CD4-positive, alpha-beta T cell (primary cell): Measurements from ENCODE around the gene SLC12A3. TPM values are rescaled to one million over a fixed set of nuclear protein-coding genes. Genes with fewer than 3 reads are reported as not detected.

Source experiments
- ATAC-seq: fragments of 200-7000 bp; cut with Tn5 transposase; one replicate; pipeline ENCODE4 v1.10.0; 2022; ENCODE audit warnings: mild to moderate bottlenecking; ENCODE audit not compliant: poor library complexity
- CTCF ChIA-PET: fragments of 350-600 bp; sonication (Branson Sonifier 250); formaldehyde crosslinking; loops from one replicate; lab custom pipeline; 2021; ENCODE audit warnings: antibody characterized with exemption, inconsistent platforms; lab: Charles Lee
- POLR2A ChIA-PET: fragments of 350-600 bp; sonication (Branson Sonifier 250); formaldehyde crosslinking; loops from one replicate; lab custom pipeline; 2021; ENCODE audit warnings: antibody characterized with exemption, inconsistent platforms; lab: Charles Lee
- DNase-seq, 14 experiments: peaks; one replicate each; pipeline ENCODE4 v3.0.0-alpha.2; 2013 to 2020; ENCODE audit warnings: mixed read lengths in 2 of 14
- H3K27ac ChIP-seq, 2 donors: one replicate each; pipeline versions ENCODE4 v1.5.1 to v1.7.0; 2013; ENCODE audit warnings: low read length in 2 of 2, low read depth in 1 of 2, mild to moderate bottlenecking in 1 of 2
- H3K27me3 ChIP-seq, 2 experiments: 1 replicate in 1 of 2; 2 replicates in 1 of 2; pipeline versions ENCODE4 v1.6.1 to v1.7.0; 2013; ENCODE audit warnings: low read length in 2 of 2, control low read depth in 1 of 2, mild to moderate bottlenecking in 1 of 2, moderate library complexity in 1 of 2; ENCODE audit not compliant: insufficient read depth in 2 of 2, control insufficient read depth in 1 of 2
- H3K36me3 ChIP-seq: one replicate; pipeline ENCODE4 v1.6.1; 2013; ENCODE audit warnings: low read length, control low read depth; ENCODE audit not compliant: insufficient read depth
- H3K4me1 ChIP-seq: one replicate; pipeline ENCODE4 v1.6.1; 2013; ENCODE audit warnings: low read length, control low read depth; ENCODE audit not compliant: insufficient read depth
- H3K4me3 ChIP-seq: one replicate; pipeline ENCODE4 v1.5.1; 2013; ENCODE audit warnings: mild to moderate bottlenecking, low read length, moderate library complexity
- H3K9me3 ChIP-seq, 2 experiments: 1 replicate in 1 of 2; 2 replicates in 1 of 2; pipeline versions ENCODE4 v1.6.1 to v1.7.0; 2013; ENCODE audit warnings: low read length in 2 of 2, mild to moderate bottlenecking in 2 of 2, control low read depth in 1 of 2, moderate library complexity in 1 of 2; ENCODE audit not compliant: control insufficient read depth in 1 of 2, insufficient read depth in 1 of 2
- H3K27ac Mint-ChIP-seq: one replicate; pipeline ENCODE4 v1.8.0; 2020; ENCODE audit warnings: mixed read lengths
- H3K27me3 Mint-ChIP-seq: one replicate; pipeline ENCODE4 v1.8.0; 2021; ENCODE audit warnings: mixed read lengths
- H3K36me3 Mint-ChIP-seq: one replicate; pipeline ENCODE4 v1.8.0; 2021; ENCODE audit warnings: low read depth, mixed read lengths
- H3K4me1 Mint-ChIP-seq: one replicate; pipeline ENCODE4 v1.8.0; 2021; ENCODE audit warnings: low read depth, mixed read lengths
- H3K4me3 Mint-ChIP-seq: one replicate; pipeline ENCODE4 v1.8.0; 2020; ENCODE audit warnings: mild to moderate bottlenecking, mixed read lengths
- H3K9me3 Mint-ChIP-seq: one replicate; pipeline ENCODE4 v1.8.0; 2020; ENCODE audit warnings: mixed read lengths
- intact Hi-C, 2 experiments: fragments of 100-400 bp; cut with DNase I in 1 of 2; cut with micrococcal nuclease in 1 of 2; formaldehyde crosslinking; loops; one replicate each; pipeline versions ENCODE4 v1.15.1 to v1.9.0; 2023 to 2025; cut with DNase I, micrococcal nuclease
- total RNA-seq, 174 experiments: library from RNA in 2 of 174; stranded (reverse) in 2 of 174; gene quantifications; one replicate each; pipeline ENCODE4 v1.2.3 and lab custom pipeline; 2021 to 2026
- TF ChIP-seq, protein P1 (sequence below): fragments of 200-600 bp; IDR thresholded peaks from one replicate; pipeline ENCODE4 v1.8.0; 2022; ENCODE audit warnings: antibody characterized with exemption, mild to moderate bottlenecking

SLC12A3 gene
- total RNA-seq, 2 experiments from 2014 or later = not detected

DNA sequence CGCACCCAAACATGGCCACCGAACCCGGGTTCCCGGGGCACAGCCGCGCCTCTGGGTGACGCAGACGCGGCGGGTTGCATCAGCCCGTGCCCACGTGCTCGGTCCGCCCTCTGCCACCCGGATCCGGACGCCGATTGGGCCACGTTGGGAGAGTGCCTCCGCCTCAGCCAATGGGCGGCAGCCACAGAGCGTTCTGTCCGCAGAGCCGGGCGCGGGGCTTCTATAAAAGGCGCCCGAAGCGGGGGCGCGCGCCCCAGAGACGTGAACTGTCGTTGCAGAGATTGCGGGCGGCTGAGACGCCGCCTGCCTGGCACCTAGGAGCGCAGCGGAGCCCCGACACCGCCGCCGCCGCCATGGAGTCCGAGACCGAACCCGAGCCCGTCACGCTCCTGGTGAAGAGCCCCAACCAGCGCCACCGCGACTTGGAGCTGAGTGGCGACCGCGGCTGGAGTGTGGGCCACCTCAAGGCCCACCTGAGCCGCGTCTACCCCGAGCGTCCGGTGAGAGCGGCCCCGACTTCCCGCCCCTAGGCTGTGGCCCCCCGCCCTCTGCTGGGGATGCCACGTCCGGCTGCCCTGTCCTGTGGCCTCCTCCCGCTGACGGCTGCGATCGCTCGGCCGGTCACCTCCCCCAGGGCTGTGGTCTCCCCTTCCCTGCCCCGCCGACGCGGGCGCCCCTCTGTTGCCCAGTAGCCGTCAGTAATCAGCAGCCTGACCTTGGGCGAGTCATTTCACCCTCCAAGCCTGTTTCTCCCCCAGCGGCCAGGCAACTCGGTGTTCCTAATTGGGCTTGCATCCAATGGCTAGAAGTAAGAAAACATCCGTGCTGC lies 67.1 kb downstream of the SLC12A3 start, which contains the start of gene HERPUD1:
Gene HERPUD1, plus strand, starts transcription at position 251 of the 829 bp plus-strand sequence. Its CDS starts 103 bp downstream, at position 354.
- H3K36me3 Mint-ChIP-seq = peaks cover 51% of the 10 kb centered on the region
- peaks cover 27% of the 10 kb centered on the region for H3K36me3 ChIP-seq
- ATAC-seq (peak; percentile 96), DNase-seq (peak; percentile 98 to 100 (median 99))
- no peaks in the 10 kb centered on the region for H3K9me3 Mint-ChIP-seq
- H3K27ac Mint-ChIP-seq = peak within 1 kb of the TSS; percentile 96
- no peaks in the 10 kb centered on the region for H3K9me3 ChIP-seq
- H3K27me3 Mint-ChIP-seq = no peaks in the 10 kb centered on the region
- ChIA-PET CTCF (no interaction called here), POLR2A (interaction anchor here (0.6 to 4.5 kb wide), 30 partner anchors 8 to 610 kb away, joined by 3 to 51 read pairs (median 4); partner anchors contain the start of genes ADGRG5, BBS2, CIAPIN1 and COQ9)
- peak within 1 kb of the TSS; percentile 99 for H3K4me3 ChIP-seq
- H3K27me3 ChIP-seq = no peaks in the 10 kb centered on the region
- H3K4me1 Mint-ChIP-seq = peaks cover 39% of the 10 kb centered on the region
- H3K27ac ChIP-seq = peak within 1 kb of the TSS; percentile 81 to 93
- intact Hi-C loops = loop anchor here (2.0 to 10.0 kb wide), 9 partner anchors 57 to 803 kb away; partner anchors contain the start of genes SLC12A3 (in 2 of the 2), ARL2BP (in 1 of the 2), CCDC102A (in 1 of the 2) and KATNB1 (in 1 of the 2)
- TF ChIP-seq, protein P1, sequence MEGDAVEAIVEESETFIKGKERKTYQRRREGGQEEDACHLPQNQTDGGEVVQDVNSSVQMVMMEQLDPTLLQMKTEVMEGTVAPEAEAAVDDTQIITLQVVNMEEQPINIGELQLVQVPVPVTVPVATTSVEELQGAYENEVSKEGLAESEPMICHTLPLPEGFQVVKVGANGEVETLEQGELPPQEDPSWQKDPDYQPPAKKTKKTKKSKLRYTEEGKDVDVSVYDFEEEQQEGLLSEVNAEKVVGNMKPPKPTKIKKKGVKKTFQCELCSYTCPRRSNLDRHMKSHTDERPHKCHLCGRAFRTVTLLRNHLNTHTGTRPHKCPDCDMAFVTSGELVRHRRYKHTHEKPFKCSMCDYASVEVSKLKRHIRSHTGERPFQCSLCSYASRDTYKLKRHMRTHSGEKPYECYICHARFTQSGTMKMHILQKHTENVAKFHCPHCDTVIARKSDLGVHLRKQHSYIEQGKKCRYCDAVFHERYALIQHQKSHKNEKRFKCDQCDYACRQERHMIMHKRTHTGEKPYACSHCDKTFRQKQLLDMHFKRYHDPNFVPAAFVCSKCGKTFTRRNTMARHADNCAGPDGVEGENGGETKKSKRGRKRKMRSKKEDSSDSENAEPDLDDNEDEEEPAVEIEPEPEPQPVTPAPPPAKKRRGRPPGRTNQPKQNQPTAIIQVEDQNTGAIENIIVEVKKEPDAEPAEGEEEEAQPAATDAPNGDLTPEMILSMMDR = peak; percentile 27
- peak within 1 kb of the TSS; percentile 99 for H3K4me3 Mint-ChIP-seq
- peaks cover 28% of the 10 kb centered on the region for H3K4me1 ChIP-seq

DNA sequence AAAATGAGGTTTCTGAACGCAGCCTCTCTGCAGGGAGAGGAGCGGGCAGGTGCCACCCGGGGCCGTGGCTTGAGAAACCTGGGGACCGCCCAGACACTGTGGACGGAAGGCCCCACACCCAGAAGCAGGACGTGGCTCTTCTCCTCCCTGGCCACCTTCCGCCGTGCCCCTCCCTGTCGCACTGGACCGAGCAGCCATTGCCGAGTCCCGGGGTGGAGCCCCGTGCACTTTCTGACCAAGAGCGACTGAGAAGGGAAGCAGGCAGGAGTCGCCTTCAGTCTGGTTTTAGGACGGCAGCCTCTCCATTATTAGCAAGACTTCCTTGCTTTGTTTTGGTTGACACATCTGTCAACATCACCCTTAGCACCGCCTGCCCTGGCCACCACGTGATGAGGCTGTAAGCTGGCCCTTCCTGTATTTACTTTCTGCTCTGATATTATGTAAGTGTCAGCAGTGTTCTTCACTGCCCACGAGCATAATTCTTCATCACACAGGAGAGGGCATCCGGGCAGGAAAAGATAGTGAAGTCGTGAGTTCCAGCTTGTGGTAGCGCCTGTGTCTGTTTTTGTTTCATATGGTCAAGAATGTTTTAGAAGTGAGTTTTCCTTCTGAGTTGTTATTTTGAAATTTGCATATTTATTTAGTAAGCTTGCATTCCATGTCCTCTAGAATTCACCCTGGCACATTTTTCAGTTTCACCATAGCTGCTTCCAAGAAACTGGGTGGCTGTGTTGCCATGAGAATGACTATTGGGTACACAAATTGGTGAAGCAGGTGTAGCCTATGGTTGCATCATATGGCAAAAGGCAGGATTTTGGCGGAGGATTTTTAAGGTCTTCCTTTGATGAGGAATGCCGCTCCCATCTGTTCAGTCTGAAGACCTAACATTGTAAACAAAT lies 68.0 kb downstream of the SLC12A3 start:
- H3K4me3 ChIP-seq = peak overlapping the region; percentile 99
- Mint-ChIP-seq H3K27me3 (no peaks in the 10 kb centered on the region), H3K4me3 (peak overlapping the region; percentile 99), H3K27ac (peak overlapping the region; percentile 96), H3K9me3 (no peaks in the 10 kb centered on the region), H3K4me1 (peaks cover 48% of the 10 kb centered on the region), H3K36me3 (peaks cover 59% of the 10 kb centered on the region)
- ChIA-PET POLR2A (interaction anchor here (0.6 to 4.5 kb wide), 9 partner anchors 9 to 253 kb away, joined by 3 to 51 read pairs (median 4); partner anchors contain the start of genes NLRC5, PSME3IP1 and RSPRY1), CTCF (interaction anchor here (0.8 kb wide), 1 partner anchor 66 kb away, joined by 3 read pairs; no protein-coding TSS in a partner anchor)
- H3K27ac ChIP-seq = peak overlapping the region; percentile 81 to 85
- TF ChIP-seq, protein P1 = no peak
- DNase-seq = peak in 12 of 14 experiments; percentile 5 to 72 (median 28)
- H3K27me3 ChIP-seq = no peaks in the 10 kb centered on the region
- no peak for ATAC-seq
- peaks cover 36% of the 10 kb centered on the region for H3K36me3 ChIP-seq
- intact Hi-C loops = loop anchor here (2.0 to 10.0 kb wide), 8 partner anchors 56 to 802 kb away; partner anchors contain the start of genes SLC12A3 (in 2 of the 2), ARL2BP (in 1 of the 2), KATNB1 (in 1 of the 2) and NLRC5 (in 1 of the 2)
- peaks cover 28% of the 10 kb centered on the region for H3K4me1 ChIP-seq
- H3K9me3 ChIP-seq = no peaks in the 10 kb centered on the region
